Stimulated activated CD4-positive, alpha-beta T cell treated with anti-CD3 and anti-CD28 coated beads, Interleukin-2, amount 100 ng/mL, for 4 hours (primary cell): Measurements from ENCODE around the gene NDUFS6.

Experiments
- DNase-seq: peaks from one replicate; pipeline ENCODE4 v3.0.0-alpha.2; 2020; ENCODE audit warnings: low read depth

The NDUFS6 gene

GRCh38 chr5:1853531-1853930, 52.3 kb downstream of the NDUFS6 start:
- no peak for DNase-seq

GRCh38 chr5:1855075-1855474, 53.9 kb downstream of the NDUFS6 start:
- no peak for DNase-seq

- DNase-seq: no peak
Measured at GRCh38 chr5:1855596-1855995, 54.4 kb downstream of the NDUFS6 start.

GRCh38 chr5:1856596-1857255, 55.5 kb downstream of the NDUFS6 start:
- DNase-seq: no peak

GRCh38 chr5:1857256-1857600, 56.0 kb downstream of the NDUFS6 start:
- no peak for DNase-seq

DNA sequence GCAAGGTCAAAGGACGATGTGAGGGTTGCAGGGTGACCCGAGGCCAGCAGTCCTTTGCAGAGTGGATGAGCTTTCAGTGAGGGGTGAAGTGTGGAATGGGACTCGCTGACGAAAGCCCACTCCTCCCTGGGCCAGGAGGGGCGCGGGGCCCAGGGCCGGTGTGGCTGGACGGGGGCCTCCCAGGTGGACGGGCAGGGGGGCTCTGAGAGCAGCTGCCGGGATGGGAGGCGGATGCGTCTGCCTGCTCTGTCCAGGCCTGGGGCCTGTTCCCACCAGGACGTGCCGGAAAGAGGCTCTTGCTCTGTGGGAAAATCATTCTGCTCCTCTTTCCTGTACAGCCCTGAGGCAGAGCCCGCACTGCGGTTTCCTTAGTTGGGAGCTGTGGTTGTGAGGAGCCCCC, 57.2 kb downstream of the NDUFS6 start:
- no peak for DNase-seq

GRCh38 chr5:1859099-1859498, 57.9 kb downstream of the NDUFS6 start:
- no peak for DNase-seq

DNA sequence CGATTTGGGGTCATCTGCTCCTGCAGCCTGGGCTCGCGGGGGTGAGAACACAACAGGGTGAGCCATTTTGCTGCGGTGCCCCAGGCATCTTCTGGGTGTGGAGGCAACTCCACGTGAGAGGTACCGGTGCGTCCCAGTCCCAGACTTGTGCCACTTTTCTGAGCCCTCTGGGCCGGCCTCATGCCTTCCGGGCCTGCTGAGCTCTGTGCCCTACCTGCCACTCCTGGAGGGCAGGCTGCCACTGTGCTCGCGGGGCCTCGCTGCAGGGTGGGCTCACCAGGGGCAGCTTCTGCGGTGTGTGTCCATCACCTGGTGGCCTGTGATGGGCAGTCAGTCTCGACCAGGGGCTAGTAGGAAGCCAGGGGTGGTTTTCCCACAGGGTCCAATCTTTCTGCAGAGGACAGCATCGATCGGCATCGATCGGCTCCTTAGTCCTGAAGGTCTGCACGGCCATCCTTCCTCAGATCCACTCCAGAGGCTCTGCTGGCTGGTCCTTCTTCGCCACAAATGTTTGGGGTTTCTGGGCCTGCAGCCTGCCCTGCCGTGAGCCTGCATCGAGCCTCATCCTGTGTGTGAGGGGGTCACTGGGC, 58.9 kb downstream of the NDUFS6 start:
- DNase-seq: no peak

DNA sequence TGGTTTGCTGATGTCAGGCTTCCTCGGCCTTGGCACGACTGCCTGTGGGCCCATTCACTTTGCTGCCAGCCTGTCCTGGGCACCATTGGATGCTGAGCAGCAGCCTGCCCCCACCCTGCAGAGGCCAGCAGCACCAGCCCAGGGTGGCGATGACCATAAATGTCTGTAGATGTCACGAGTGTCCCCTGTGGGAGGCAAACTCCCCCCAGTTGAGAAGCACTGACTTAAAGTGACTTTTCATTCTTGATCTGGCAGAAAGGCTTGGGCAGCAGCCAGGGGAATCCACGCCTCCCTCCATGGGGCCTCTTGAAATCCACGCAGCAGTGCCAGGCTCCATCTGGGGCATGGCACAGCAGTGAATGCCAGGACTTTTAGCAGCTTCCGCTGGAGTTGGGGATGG, 59.7 kb downstream of the NDUFS6 start:
- DNase-seq: no peak

DNA sequence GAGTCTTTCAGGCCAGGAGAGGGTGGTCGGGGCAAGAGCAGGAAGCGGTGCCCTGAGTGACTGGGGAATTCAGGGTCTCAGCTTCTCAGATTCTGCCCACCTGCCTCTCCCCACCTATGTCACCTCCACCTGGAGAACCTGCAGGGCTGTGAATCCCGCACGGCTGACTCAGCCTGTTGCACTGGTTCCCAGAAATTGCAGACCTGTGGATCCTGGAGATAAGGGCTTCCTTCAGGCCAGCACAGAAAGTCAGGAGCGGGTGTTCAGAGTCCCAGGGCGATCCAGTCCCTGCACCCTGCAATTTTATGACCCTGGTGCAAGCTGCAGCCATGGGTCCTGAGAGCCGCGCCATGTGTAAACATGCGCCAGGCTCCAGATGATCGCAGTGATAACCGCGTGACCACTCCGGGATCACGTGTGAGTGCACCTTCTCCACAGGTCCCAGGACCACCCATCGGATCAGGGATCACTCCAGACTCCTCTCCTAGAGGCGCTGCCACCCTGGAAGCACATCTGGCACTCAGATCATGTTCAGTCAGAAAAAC, 63.8 kb downstream of the NDUFS6 start:
- no peak for DNase-seq

DNA sequence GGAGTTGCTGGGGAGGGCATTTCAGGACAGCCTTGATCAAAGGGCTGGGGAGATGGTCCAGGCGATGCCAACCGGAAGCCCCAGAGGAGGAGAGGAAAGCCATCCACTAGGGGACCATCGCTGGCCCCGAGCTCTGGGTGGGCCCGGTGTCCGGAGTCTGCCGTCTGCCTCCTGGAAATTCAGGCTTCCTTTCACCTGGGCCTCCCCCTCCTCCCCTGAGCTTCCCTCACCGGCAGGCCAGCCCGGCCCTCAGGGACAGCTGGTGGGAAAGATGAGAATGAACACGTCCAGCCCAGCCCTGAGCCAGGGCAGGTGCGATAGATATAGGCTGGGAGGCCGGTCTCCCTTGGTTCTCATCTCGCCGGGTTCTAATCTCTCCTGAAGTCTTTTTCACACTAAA, 64.3 kb downstream of the NDUFS6 start:
- DNase-seq: no peak
